Esophagus muscularis mucosa (tissue), 4 donors: ENCODE results near the gene TAOK1. TPM values are rescaled to one million over a fixed set of nuclear protein-coding genes. Genes with fewer than 3 reads are reported as not detected.

Source experiments
- DNase-seq: peaks from one replicate; pipeline ENCODE4 v3.0.0-alpha.2; 2017; ENCODE audit errors: extremely low spot score
- H3K27ac ChIP-seq, 4 donors: fragments of 200-600 bp; sonication (generic); replicated peaks in 1 of 4; 1 replicate in 3 of 4; 2 replicates in 1 of 4; pipeline ENCODE4 v1.5.1; 2016 to 2019; ENCODE audit warnings: mild to moderate bottlenecking in 1 of 4
- H3K27me3 ChIP-seq, 4 donors: fragments of 200-600 bp; sonication (generic); one replicate each; pipeline versions ENCODE4 v1.5.1 to v1.6.0; 2016 to 2019
- H3K36me3 ChIP-seq, 4 donors: fragments of 200-600 bp; sonication (generic); one replicate each; pipeline ENCODE4 v1.5.1; 2016 to 2019
- H3K4me1 ChIP-seq, 4 donors: fragments of 200-600 bp; sonication (generic); one replicate each; pipeline ENCODE4 v1.5.1; 2016 to 2019
- H3K4me3 ChIP-seq, 4 donors: fragments of 200-600 bp; sonication (generic); 1 replicate in 2 of 4; 2 replicates in 2 of 4; pipeline ENCODE4 v1.5.1; 2016 to 2019; ENCODE audit warnings: mild to moderate bottlenecking in 4 of 4, moderate library complexity in 1 of 4
- H3K9me3 ChIP-seq, 4 donors: fragments of 200-600 bp; sonication (generic); 1 replicate in 3 of 4; 2 replicates in 1 of 4; pipeline ENCODE4 v1.5.1; 2016 to 2019
- EP300 ChIP-seq: sonication (generic); formaldehyde crosslinking; IDR thresholded peaks from one replicate; pipeline ENCODE4 v1.6.1; 2017; ENCODE audit warnings: antibody characterized with exemption
- POLR2A ChIP-seq: fragments of 450-650 bp; IDR thresholded peaks from one replicate; pipeline ENCODE4 v1.6.1; 2017; ENCODE audit warnings: antibody characterized with exemption, moderate library complexity, mild to moderate bottlenecking, low read depth
- POLR2AphosphoS5 ChIP-seq, 2 donors: sonication (generic); formaldehyde crosslinking; IDR thresholded peaks; one replicate each; pipeline ENCODE4 v1.6.1; 2017; ENCODE audit warnings: antibody characterized with exemption in 2 of 2
- WGBS: methylation state at CpG from one replicate; pipeline ENCODE4 v1.1.5; 2018; 5-methylcytosine and 5-hydroxymethylcytosine counted together
- intact Hi-C: fragments of 100-400 bp; cut with DNase I; formaldehyde crosslinking; loops from one replicate; pipeline ENCODE4 v1.15.1; 2023
- total RNA-seq, 4 donors: library from RNA; depleted of rRNA; stranded (reverse); fragments of >200 nt; gene quantifications; one replicate each; pipeline versions ENCODE4 v1.1.0 to v1.2.1, GENCODE V29; 2016
- TF ChIP-seq, protein P1 (sequence below), 3 experiments: fragments of 200-600 bp in 2 of 3; fragments of 450-650 bp in 1 of 3; sonication (generic) in 2 of 3; IDR thresholded peaks; one replicate each; pipeline ENCODE4 v1.5.1; 2017 to 2019; ENCODE audit warnings: antibody characterized with exemption in 3 of 3, mild to moderate bottlenecking in 2 of 3, moderate library complexity in 1 of 3

TAOK1 gene
- total RNA-seq, 4 donors from 2014 or later, result 48.7 to 73.1 (median 58.9) TPM

DNA sequence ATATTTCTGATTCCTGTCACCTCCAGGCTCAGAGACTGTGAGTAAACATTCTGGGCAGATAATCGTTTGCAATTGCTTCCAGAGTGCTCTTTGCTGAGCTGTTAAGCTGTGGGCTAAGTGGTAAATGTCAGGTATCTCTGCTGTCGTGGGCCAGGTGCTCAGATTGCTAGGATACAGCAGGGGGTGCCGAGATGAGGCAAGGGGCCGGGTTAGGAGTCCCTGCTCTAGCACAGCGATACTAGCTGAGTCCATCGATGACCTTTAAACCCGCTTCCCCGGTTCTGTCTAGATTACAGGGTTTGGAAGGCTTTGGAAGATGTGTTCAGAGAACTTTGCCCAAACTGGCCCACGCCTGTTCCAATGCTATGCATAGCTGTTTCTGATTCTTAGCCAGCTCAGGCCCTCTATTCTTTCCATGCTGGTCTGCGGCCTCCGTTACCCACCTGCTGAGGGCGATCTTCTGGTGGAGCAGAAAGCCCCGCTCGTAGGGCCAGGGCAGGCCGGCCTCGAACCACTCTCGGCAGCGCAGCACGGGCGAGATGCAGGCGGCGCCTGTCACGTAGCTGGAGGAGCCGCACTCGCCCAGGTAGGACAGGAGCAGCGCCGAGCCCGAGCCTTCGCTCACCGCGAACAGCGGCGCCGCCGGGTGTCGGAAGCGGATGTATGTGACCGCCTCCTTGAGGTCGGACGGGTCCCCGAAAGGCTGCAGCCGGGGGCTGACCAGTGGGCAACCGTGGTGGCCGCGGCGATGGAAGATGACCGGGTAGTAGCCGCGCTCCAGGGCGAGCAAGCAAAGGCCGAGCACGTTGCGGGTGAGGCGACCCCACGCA, 175.7 kb downstream of the TAOK1 start:
- peak overlapping the region; percentile 85 to 91 (median 89) for H3K27ac ChIP-seq

DNA sequence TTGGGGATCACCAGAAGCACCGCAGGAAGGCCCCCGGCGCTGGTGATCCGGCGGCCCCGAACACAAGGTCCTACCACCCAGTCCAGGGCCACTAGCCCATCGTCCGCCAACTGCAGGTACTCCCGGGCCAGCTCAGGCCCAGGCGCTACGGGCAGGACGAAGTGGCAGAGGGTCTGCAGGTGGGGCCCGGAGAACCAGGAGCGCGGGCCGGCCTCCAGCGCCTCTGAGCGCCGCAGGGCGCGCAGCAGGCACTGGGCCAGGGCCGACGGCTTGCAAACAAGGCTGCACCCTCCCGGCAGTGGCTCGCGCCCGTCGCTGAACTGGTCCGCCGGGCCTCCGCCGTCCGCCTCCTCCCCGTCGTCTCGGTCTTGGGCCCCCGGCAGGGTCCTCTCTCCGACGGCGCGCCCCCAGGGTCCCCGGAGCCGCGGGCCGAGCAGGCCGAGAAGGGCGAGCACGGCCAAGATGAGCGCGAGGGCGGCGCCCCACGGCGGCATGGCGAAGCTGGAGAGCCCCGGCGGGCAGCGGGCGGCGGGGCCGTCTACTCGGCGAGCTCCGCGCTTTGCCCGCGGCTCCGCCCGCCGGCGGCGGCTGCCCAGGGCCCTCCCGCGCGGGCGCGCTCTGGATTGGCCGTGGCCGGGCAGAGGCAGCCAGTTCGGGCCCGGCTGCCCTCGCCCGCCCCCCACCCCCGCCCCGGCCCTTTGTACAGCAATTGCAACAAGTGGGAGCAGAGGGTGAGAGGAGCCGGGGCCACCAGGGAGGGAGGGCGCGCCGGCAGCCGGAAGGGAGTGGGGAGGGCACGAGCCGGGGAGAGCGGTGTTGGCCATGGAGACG, 176.5 kb downstream of the TAOK1 start, which contains the start of gene ABHD15:
Gene ABHD15 (minus strand): TSS at position 565 of the 831 bp plus-strand sequence. CDS start 71 bp downstream, at position 494.
- 3% methylated on average over 45 of the region's 94 CpGs for WGBS
- DNase-seq, result no peak
- Histone ChIP-seq H3K27ac (peak within 1 kb of the TSS; percentile 85 to 91 (median 89)), H3K36me3 (peaks cover 4 to 24% (median 10%) of the 10 kb centered on the region in 4 donors), H3K4me1 (peaks cover 28 to 76% (median 55%) of the 10 kb centered on the region in 4 donors), H3K4me3 (peak within 1 kb of the TSS; percentile 68 to 78 (median 71)), H3K27me3 (no peaks in the 10 kb centered on the region), H3K9me3 (no peaks in the 10 kb centered on the region)
- TF ChIP-seq POLR2AphosphoS5 (IDR thresholded peaks at IDR 0.05) (peak; percentile 53 to 90), POLR2A (no peak)
- TF ChIP-seq, protein P1, sequence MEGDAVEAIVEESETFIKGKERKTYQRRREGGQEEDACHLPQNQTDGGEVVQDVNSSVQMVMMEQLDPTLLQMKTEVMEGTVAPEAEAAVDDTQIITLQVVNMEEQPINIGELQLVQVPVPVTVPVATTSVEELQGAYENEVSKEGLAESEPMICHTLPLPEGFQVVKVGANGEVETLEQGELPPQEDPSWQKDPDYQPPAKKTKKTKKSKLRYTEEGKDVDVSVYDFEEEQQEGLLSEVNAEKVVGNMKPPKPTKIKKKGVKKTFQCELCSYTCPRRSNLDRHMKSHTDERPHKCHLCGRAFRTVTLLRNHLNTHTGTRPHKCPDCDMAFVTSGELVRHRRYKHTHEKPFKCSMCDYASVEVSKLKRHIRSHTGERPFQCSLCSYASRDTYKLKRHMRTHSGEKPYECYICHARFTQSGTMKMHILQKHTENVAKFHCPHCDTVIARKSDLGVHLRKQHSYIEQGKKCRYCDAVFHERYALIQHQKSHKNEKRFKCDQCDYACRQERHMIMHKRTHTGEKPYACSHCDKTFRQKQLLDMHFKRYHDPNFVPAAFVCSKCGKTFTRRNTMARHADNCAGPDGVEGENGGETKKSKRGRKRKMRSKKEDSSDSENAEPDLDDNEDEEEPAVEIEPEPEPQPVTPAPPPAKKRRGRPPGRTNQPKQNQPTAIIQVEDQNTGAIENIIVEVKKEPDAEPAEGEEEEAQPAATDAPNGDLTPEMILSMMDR (IDR thresholded peaks at IDR 0.05), result peak in 1 of 3 experiments; percentile 14
- intact Hi-C loops, result no loop called here

More for the DNA sequence above, 175.7 kb downstream of the TAOK1 start:
- DNase-seq, result no peak
- H3K36me3 ChIP-seq, result peaks cover 4 to 20% (median 11%) of the 10 kb centered on the region in 4 donors
- TF ChIP-seq, protein P1 (IDR thresholded peaks at IDR 0.05), result peak in 1 of 3 experiments; percentile 4
- no peak for TF ChIP-seq POLR2AphosphoS5 (IDR thresholded peaks at IDR 0.05)
- intact Hi-C loops, result no loop called here
- H3K9me3 ChIP-seq, result no peaks in the 10 kb centered on the region
- H3K27me3 ChIP-seq, result no peaks in the 10 kb centered on the region
- H3K4me3 ChIP-seq, result peak overlapping the region; percentile 68 to 78 (median 71)
- WGBS, result 26% methylated on average over 25 of the region's 55 CpGs
- H3K4me1 ChIP-seq, result peaks cover 32 to 73% (median 56%) of the 10 kb centered on the region in 4 donors

DNA sequence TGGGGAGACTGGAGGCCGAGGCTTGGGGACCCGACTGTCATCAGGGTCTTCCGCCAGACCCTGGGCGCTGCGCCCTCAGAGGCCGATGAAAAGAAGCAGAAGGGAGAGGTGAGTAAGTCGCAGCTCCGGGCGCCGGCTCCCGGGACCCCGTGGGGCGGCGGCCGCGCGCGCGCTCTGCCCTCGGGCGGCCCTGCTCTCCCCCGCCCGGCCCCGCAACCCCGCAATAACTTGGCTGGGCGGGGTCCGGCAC, 177.1 kb downstream of the TAOK1 start:
- no peak for DNase-seq
- Histone ChIP-seq H3K36me3 (peaks cover 4 to 23% (median 7%) of the 10 kb centered on the region in 4 donors), H3K27me3 (no peaks in the 10 kb centered on the region), H3K4me3 (peak overlapping the region; percentile 68 to 78 (median 71)), H3K27ac (peak overlapping the region; percentile 85 to 91 (median 89)), H3K9me3 (no peaks in the 10 kb centered on the region), H3K4me1 (peaks cover 26 to 76% (median 57%) of the 10 kb centered on the region in 4 donors)
- TF ChIP-seq POLR2AphosphoS5 (IDR thresholded peaks at IDR 0.05), result no peak
- TF ChIP-seq POLR2A, result no peak
- TF ChIP-seq, protein P1 (IDR thresholded peaks at IDR 0.05), result no peak
- no peak for TF ChIP-seq EP300
- intact Hi-C loops, result no loop called here
- 0% methylated on average over 6 of the region's 27 CpGs for WGBS

DNA sequence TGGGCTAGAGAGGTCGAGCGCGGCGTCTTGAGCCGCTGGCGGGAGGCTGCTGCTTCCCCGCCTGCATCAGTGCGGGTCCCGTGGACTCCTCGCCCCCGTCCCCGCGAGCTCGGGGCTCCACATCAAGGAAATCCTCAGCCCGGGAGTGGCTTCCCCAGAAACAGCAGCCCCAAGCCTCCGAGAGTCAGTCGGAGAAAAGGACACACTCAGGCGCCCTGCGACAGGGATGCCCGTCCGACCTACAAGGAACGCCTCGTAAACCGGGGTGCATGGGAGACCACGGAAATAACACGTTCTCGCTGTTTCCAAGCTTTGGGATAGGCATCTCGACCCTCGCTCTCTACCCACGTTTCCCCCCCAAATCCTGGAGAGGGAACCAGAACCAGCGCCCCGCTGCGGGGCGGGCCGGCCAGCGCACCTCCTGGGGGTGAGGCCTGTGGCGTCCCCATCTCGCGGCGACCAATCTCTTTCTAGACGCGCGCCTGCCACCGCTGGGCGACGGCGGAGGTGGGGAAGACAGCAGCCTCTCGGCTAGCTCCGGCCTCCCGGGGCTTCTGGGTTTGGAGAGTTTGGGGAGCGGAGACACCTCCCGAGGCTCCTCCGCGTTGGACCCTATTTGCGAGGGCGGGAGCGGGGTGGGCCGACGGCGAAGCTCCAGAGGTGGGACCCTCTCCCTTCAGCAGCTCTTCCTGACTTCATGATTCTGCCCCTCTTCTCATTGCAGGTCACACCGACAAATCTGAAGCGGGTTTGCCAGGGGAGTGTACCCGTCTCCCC, 177.6 kb downstream of the TAOK1 start:
- WGBS, result 0% methylated on average over 3 of the region's 63 CpGs
- TF ChIP-seq, protein P1 (IDR thresholded peaks at IDR 0.05), result peak; percentile 29 to 58 (median 33)
- no peak for TF ChIP-seq POLR2AphosphoS5 (IDR thresholded peaks at IDR 0.05)
- peaks cover 0 to 18% (median 2%) of the 10 kb centered on the region in 4 donors for H3K36me3 ChIP-seq
- H3K9me3 ChIP-seq, result no peaks in the 10 kb centered on the region
- H3K4me3 ChIP-seq, result peak overlapping the region; percentile 68 to 78 (median 71)
- DNase-seq, result no peak
- intact Hi-C loops, result no loop called here
- peak overlapping the region; percentile 85 to 91 (median 89) for H3K27ac ChIP-seq
- peaks cover 30 to 76% (median 62%) of the 10 kb centered on the region in 4 donors for H3K4me1 ChIP-seq
- no peaks in the 10 kb centered on the region for H3K27me3 ChIP-seq
